Measurements from ENCODE around the gene TRIM14.
A peak's percentile ranks its signal among the peaks of the same experiment; 100 is the strongest.
"Not testable (repeated sequence)": the region's sequence is repeated elsewhere in the genome, so short reads cannot be mapped to it uniquely, and the experiment has no call there.

The TRIM14 gene

DNA sequence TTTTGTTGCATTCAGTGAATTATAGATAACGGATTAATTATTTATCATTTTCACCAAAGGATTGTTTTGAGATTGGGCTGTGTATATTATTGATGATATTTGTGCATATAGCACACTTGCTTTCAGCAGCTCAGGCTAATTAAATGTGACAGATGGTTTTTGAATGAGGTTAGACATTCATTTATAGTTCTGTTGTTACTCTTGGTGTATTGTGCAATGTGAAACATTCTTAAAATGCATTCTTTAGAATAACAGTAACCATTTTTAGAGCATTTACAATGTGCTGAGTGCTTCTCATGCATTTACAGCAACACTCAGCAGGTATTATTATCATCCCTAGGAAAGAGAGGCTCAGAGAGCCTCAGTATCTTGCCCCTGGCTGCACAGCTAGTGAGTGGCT is 38.7 kb downstream of the TRIM14 start:
- DNase-seq = no peak

DNA sequence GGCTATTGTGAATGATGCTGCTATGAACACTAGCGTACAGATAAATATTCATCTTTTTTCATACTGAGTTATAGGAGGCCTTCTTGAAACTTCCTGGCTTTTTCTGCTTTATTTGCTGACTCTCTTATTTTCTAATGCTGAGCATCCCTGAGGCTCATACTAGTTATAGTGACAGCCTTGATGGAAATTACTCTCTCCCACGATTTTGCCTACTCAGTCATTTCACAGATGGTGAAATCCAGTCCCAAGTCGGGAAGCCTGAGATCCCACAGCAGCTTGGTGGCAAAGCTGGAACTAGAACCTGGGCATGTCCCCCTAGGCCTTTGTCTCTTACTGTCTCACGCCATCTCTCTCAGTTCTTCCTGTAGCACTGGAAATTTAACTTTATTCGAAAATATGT is 40.1 kb downstream of the TRIM14 start:
- no peak for DNase-seq

DNA sequence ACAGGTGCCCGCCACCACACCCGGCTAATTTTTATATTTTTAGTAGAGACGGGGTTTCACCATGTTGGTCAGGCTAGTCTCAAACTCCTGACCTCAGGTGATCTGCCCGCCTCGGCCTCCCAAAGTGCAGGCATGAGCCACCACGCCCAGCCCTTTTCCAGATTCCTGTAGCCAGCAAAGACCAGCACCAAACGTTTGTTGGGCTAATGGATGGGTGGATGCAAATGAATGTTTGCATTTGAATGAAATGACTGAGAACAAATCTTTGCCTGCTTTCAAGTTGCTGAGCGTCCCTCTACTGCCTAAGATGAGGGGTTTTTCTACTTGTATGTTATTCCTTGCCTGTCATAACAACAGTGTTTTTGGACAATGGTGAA is 42.5 kb downstream of the TRIM14 start:
- not testable (repeated sequence) for DNase-seq

DNA sequence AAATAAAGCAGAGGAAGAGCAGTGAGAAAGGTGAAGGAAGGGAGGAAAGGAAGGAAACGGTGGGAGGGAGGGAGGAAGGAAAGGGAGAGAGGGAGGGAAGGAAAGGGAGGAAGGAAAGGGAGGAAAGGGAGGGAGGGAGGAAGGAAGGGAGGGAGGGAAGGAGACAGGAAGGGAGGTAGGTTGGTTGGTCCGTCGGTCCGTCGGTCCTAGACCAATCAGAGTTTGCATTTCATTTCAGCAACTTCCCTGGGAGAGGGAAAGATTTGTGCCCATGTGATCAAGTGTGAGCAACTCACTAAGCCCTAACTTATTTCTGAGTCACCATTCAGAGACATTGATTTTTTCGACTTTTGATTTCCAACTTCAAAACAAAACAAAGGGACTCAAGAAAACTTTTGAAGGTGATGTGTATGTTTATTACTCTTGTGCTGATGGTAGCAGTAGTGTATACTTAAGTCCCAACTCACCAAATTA is 43.7 kb downstream of the TRIM14 start:
- peak; percentile 74 for DNase-seq

DNA sequence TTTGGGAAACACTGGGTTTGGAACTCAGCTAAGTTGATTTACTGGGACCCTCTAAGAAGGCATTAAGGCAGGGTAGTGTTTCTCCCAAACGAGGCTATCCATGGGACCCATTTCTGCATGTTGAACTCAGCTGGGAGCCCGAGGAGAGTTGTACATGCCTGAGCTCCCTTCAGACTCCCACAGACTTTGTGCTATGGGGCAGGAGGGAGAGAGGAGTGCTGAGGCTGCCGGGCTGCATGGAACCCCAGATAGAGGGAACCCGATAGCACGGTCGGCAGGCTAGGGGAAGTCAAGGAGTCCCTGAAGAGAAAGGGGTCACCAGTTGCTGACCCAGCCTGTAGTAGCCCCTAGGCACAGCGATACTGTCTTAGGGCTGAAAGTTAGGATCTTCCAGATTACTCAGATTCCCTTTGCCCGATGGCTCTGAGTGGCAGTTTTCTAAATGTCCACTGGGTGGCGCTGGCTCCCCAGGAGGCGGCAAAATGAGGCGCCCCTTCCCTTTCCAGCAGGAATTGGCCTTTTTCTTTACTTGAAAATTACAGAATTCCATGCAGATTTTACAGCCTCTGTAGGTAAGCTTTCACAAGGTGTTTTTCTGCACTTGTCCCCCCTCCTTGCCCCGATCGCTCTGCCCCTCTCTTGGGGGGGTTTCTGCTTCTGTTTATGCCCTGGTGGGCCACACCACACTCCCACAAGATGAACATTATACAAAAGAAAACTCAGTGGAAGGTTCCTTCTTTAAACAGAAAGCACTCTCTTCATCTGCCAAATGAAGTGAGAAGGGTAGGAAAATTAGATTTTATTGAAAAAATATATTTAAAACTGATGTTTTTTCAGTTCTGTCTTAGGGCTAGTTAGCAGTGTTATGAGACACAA is 44.7 kb downstream of the TRIM14 start:
- peak; percentile 21 for DNase-seq

DNA sequence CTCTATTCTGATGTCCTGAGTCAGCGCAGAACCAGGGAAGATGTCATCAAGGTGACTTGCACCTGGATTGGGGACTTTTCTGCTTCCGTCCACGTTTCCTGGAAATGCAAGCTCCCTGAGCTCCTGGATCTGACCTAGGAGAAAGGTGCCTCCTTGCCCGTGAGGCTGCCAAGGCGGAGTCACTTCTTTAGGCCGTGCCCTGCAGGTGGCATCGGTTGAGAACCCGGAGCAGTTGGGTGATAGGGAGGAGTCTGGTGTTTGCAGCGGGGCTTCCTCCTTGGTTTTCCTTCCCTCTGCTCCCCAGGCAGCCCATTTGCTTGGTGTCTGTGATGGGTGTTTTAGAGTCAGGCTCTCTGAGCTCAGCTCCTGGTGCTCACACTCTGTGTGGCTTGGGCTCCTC is 47.3 kb downstream of the TRIM14 start:
- no peak for DNase-seq

DNA sequence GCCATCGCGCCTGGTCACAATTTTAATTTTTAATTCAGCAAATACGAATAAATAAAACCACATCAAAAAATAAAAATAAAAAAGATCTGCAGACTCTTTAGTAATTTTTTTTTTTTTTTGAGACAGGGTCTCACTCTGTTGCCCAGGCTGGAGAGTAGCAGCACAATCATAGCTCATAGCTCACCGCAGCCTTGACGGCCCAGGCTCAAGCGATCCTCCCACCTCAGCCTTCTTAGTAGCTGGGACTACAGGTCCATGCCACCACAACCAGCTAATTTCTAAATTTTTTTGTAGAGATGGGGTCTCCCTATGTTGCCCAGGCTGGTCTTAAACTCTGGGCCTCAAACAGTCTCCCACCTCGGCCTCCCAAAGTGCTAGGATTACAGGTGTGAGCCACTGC is 48.3 kb downstream of the TRIM14 start:
- no peak for DNase-seq

DNA sequence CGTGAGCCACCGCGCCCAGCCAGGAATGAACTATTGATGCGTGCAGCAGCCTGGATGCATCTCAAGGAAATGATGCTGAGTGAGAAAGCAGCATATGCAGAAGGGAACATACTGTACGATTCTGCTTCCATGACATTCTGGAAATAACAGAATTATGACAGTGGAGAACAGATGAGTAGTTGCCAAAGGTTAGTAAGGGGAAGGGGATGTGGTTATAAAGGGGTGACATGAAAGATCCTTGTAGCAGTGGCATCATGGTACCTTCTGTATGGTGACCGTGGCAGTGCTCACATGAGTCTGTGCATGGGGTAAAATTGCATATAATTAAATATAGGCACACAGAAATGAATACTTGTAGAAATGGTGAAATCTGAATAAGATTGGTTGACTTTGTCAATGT is 49.5 kb downstream of the TRIM14 start:
- no peak for DNase-seq

DNA sequence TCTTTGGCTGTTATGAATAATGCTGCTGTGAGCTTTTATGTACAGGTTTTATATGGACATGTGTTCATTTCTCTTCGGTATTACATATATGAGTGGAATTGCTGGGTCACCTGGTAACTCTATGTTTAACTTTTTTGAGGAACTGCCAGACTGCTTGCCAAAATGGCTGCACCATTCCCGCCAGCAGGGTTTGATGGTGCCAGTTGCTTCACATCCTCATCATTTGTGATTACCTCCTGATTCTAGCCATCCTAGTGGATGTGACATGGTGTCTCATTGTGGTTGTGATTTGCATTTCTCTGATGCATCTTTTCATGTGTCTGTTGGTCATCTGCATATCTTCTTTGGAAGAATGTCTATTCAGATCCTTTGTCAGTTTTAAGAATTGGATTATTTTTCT is 51.8 kb downstream of the TRIM14 start:
- DNase-seq = no peak

DNA sequence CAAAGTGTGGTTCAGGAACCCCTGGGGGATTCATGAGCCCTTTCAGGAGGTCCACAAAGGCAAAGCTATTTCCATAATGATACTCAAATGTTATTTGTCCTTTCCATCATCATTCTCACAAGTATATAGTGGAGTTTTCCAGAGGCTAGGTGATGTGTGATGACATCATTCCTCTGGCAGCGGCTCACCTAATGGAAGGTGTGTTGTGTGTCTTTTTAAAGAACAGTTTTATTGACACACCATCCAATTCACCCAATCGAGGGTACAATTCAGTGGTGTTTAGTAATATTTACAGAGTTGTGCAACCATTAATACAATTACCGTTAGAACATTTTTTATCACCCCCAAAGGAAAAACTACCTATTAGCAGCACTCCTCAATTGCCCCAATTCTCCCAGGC is 52.8 kb downstream of the TRIM14 start:
- no peak for DNase-seq

DNA sequence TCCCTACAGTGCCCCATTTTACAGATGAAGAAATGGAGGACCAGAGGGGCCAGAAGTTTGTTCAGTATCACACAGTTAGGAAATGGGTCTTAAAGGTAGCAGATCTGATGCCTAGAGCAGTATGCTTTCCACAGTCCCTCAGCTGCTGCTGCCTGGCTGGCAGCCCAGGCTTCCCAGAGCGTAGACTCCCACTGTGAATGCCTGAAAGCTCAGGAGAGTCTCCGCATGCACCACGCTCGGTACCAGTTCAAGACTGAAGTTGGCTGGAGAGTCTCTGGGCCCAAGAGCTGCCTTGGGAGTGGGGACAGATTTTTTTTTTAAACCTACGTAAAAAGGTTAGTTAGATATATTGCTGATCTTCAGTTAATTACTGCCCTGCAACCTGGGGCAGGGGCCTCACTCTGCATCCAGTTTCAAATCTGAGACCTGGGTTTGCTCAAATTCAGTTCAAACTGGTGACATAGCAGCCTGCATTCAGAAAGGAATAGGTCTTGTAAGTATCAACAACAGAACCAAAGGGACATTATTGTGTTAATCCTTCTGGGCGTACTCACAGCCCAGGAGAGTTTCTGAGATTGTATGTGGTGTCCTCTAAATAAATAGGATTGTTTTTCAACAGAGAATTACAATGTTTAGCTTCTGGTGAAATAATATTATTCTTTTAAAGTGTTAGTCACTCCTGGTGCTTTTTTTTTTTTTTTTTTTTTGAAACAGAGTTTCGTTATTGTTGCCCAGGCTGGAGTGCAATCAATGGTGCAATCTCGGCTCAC is 54.2 kb downstream of the TRIM14 start:
- no peak for DNase-seq

DNA sequence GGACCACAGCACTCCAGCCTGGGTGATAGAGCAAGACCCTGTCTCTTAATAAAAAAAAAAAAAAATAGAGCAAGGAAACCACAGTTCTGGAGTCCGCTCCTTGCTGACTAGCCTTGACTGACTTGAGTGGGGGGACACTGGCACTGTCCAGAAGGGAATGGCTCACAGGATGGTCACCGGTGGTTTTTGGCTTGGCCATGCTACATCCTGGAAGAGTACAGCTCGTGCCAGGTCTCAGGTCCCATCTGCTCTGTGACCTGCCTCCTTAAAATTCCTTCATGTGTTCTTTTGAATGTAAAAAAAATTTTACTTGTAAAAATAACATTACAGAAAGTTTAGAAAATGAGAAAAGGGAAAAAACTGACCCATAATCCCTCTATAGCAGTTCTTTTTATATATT is 56.9 kb downstream of the TRIM14 start:
- DNase-seq = no peak

DNA sequence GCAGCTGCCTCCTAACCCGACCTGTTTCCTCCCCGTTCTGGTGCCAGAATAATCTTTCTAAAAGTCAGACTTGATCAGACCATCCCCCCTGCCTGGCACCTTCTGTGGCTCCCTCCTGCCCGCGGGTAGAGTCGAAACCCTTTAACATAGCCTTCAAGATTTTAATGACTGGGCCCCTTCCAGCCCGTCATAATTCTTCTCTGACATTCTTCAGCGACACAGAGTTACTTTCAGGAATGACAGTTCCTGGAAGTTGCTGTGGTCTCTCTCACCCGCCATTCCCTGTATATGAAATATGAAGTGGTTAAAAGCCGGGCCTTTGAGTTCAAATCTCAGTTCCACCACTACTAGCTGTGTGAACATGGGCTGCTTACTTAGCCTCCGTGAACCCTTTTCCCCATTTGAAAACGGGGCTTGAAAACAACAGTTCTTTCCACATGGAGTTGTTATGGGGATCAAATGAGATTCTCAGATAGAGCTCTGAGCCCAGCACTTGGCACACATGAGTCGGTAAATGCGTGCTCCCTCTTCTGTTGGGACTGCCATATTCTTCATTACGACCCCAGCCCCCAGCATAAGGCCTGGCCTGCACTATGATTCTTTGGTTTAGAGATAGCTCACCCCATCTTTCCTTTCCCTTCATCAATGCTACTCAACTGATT is 61.8 kb downstream of the TRIM14 start:
- no peak for DNase-seq

DNA sequence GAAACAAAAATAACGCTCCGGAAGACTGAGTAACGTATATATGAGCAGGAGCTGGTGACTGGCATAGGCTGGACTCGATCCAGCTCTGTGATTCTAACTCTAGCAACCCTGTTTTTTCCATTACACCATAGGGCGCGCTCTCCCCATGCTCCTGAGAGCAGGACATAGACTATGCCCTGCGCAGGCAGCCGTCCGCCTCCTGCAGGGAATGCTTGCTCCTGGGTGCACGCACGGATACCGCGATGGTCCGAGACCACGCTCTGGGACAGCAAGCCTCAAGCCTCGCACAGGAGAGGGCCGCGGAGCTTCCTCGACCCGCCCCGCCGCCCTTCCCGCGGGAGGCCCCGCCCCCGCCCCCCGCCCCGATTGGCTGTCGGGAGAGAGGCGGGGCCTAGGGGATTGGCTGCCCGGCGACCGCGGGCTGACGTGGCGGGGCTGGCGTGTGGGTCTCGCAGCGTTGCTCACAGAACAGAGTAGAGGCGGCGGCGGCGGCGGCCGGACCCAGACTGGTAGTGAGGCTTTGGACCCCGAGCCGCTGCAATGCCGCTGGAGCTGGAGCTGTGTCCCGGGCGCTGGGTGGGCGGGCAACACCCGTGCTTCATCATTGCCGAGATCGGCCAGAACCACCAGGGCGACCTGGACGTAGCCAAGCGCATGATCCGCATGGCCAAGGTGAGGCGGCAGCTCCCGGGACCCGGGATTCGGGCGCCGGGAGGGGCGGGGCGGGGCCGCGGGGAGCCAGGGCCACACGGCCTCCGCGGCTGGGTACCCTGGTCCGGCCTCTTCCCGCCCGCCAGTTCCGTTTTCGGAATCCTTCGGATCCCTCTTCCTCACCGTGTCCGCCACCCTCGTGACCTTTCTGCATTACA is 62.5 kb downstream of the TRIM14 start, which contains the start of gene NANS:
TSS of gene NANS (plus strand) at position 464 of the 869 bp plus-strand sequence. CDS start at position 541, 77 bp downstream.
- DNase-seq = peak; percentile 97

DNA sequence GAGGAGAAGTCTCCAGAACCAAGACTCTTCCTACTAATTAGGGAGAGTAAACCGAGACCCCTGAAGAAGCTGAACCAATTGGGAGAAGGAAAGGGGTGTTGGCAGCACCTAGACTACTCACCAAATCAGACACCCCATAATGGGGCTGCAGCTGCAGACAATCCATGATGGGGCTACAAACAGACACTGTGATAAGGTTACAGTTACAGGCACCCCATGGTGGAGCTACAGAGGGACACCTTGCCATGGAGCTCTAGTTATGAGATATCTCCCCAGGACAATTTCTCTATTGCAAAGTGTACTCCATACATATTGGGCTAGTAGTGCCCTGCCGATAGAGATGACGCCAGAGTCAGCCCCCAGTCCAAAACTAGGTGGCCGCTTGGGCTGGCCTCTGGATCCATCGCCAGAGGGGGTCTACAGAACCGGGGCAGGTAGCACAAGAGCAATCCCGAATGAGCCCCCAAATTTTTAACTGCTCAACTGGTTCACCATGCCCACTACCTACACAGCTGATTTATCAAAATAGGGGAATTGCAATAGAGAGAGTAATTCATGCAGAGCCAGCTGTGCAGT is 64.6 kb downstream of the TRIM14 start:
- DNase-seq = no peak

DNA sequence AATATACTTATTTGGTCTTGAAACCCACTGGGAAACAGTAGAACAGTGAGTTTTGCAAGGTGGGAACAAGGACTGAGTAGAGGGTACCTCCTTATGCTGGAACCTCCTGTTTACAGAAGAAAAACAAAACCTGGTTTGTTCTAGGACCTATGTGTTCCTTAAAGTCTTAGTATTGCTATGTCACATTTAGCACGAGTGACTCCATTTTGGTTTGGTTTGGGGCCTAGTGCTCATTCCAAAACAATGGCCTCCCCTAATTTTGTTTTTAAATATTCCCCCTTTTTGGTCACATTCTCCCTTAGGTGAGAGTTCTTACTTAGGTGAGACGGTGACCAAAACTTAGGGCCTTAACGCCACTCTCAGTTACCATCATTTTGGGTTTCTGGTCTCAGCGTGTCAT is 68.7 kb downstream of the TRIM14 start:
- DNase-seq = no peak

DNA sequence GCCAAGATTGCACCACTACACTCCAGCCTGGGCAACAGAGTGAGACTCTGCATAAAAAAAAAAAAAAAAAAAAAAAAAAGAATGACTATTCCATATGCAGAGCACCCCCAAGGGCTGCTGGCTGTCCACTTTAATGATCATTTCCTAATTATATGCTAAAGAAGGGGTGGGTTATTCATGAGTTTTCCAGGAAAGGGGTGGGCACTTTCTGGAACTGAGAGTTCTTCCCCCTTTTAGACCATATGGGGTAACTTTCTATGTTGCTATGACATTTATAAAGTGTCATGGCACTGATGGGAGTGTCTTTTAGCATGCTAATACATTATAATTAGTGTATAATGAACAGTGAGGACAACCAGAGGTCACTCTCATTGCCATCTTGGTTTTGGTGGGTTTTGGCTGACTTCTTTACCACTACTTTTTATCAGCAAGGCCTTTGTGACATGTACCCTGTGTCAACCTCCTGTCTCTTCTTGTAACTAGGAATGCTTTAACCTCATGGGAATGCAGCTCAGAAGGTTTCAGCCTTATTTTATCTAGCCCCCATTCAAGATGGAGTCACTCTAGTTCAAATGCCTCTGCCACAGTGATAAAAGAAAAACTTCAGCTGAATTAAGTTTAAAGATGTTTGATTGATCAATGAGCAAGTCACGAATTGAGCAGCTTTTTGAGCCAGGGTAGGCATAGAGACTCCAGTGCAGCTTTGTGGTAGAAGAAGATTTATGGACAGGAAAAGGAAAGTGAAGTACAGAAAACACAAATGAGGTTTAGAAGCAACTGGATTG is 69.5 kb downstream of the TRIM14 start:
- no peak for DNase-seq

DNA sequence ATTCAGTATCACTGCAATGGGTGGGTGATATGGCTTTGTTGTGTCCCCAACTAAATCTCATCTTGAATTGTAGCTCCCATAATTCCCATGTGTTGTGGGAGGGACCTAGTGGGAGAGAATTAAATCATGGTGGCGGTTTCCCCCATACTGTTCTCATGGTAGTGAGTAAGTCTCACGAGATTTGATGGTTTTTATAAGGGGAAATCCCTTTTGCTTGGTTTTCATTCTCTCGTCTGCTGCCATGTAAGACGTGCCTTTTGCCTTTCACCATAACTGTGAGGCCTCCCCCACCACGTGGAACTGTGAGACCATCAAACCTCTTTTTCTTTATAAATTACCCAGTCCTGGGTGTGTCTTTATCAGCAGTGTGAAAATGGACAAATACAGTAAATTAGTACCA is 72.0 kb downstream of the TRIM14 start:
- DNase-seq = no peak

DNA sequence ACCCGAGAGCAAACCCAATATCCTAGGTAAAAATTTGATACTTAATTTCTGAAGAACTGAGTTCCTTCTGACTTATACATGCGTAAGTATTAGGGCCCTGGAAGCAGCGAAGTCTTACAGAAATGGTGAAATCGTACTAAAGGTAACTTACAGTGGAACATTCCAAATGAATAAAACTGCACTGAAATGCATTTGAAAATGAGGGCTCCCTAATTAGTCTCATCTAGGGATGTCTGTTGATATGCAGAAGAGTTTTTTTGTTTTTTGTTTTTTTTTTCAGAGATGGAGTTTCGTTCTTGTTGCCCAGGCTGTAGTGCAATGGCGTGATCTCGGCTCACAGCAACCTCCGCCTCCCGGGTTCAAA is 72.9 kb downstream of the TRIM14 start:
- DNase-seq = no peak

DNA sequence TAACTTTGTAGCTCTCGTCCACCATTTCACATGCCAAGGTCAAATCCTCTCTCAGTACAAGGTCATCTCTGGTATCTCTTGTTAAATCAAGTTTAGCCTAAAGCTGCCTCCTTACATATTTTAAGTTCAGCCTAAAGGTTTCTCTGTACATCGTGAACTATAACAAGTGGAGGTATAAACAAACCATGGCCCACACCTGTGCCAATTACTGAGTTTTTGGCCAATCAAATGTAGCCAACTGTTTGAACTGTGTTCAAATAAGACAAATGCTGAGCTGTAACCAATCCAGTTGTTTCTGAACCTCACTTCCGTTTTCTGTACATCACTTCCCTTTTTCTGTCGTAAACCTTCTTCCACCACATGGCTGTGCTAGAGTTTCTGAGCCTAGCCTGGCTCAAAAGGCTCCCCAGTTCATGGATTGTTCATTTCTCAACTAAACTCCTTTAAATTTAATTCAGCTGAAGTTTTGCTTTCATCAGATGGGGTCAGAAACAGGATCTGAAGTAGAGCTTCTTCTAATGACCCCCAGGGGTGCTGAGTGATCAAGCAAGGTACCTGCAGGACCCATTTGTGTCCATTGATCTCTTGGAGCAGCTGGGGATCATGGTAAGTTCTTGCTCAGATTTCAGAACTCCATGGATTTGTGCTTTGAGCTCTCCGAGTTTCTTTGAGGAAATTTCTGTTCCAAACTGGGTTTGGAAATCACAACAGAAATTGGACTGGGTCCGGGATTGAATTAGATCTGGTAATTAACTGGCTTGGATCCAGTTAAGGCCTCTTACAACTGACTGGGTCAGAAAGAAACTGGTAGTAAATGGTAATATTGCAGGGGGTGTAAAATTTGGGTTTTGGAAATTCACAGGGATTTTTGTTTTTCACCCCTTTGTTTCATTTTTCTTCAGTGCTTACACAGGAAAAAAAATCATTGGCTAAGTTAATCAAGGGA is 73.5 kb downstream of the TRIM14 start:
- DNase-seq = no peak

Measured in NCI-H226 (cell line).